DMS53 (cell line): Measurements from ENCODE around the gene CFH.
"Not testable (repeated sequence)": the region's sequence is repeated elsewhere in the genome, so short reads cannot be mapped to it uniquely, and the experiment has no call there.

Source experiments
- DNase-seq: peaks from one replicate; lab custom pipeline; 2025; lab: John Stamatoyannopoulos, UW

Gene CFH

DNA sequence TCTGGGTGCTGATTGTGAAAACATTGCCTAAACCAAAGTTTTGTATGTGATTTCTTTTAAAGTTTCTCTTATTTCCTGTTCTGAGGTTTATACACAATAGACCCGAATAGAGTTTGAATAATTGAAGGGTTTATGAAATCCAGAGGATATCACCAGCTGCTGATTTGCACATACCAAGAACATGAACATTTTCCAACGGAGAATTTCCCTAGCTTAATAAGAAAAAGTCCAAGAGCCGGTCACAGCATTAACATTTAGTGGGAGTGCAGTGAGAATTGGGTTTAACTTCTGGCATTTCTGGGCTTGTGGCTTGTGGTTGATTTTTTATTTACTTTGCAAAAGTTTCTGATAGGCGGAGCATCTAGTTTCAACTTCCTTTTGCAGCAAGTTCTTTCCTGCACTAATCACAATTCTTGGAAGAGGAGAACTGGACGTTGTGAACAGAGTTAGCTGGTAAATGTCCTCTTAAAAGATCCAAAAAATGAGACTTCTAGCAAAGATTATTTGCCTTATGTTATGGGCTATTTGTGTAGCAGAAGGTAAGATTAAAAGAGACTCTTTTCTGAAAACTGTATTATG is at the start of gene CFH:
Gene CFH, plus strand, starts transcription at position 407 of the 579 bp plus-strand sequence. Its CDS starts 75 bp downstream, at position 482.
- DNase-seq: no peak

DNA sequence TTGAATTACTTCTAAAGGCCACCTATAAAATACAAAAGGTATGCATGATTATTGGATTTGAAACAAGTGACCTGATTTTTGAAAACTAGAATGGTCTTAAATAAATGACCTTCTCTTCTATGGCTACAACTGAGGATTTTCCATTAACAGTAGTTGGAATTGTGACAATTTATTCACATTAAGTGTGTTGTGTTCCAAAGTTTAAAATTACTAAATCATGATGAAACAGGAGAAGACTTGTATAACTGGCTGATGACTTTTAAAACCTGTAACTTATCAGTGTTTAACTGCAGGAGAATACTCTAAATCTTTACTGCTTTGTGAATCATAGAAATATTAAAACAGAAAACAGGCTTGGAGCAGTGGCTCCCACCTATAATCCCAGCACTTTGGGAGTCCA is 48.2 kb upstream of the CFH start:
- DNase-seq: no peak

DNA sequence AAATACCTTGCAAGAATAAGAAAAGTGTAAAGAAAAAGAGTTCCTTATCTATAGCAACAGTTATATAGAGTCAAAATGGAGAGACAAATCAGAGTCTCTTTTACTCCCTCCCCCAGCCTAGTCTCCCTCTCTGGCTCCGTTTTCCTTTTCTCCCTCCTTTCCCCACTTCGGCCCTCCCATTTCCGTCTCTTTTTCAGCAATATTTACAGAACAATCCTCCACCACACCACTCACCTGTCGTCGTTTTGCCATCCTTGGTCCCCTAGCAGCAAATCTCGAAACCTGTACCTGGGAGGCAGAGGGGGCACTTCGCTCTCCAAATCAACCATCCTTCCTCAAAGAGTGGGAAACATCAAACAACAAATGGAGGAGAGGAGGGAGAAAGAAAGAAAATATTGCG is 43.9 kb upstream of the CFH start:
- peak; percentile 54 for DNase-seq

DNA sequence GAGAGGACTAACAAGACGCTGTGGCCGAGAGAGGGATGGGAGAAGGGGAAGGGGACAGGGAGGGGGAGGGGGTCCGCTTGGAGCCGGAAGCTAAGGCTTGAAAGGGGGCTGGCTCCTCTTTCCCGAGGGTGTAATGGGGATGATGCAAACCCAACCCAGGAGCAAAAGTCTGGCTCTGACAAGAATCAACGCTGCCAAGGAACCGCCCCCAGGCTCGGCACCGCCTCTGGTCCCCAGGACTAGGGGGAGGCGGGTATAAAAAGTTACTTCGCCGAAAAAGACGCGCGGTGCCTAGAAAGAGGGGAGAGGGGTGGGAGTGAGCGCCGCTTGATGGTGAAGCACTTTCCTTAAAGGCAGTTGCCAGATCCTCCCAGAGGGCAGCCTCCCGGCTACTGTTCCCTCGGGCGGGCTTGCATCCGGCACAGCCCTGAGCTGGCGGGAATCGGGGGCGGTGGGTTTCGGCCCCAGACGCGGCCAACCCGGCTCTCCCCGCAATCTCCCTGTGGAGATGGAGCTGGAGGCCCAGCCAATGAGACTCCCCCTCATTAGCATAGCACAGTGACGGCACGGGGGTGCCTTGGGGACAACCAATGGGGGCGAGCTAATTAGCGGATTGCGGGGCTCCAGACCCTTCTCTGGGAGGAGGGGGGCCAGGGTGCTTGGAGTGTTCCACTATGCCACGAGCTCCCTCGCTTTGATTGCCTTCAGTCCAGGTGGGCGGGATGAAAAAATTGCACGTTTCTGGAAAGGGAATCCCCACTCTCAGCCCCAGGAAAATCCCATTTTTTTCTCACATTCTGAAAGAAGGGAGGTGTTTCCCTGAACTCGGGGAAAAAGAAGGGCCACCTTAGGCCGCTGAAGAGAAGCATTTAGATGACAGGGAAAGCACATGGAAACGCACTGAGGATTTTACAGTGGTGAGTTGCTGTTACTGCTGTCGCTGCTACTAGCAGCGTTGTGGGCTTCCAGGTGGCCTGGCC is 43.2 kb upstream of the CFH start, which contains the start of gene KCNT2:
Gene KCNT2, minus strand, starts transcription at position 51 of the 980 bp plus-strand sequence. CDS start 131 bp downstream, outside the sequence.
- peak; percentile 86 for DNase-seq

DNA sequence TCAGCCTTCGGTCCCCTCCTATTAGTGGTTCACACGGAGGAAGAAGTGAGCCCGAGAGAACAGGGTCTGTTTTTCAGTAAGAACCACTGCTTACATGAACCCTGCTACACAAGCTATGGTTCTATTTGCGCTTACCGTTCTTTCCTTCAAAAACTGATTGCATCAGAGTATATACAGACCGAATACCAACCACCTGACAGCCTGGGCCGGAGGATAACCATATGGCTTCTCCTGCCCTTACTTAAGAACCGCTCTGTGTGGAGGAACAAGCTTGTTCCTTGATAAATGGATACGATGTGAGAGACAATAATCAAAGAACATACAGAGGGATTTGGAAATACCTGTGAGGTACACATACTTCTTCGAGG is 42.5 kb upstream of the CFH start:
- no peak for DNase-seq

DNA sequence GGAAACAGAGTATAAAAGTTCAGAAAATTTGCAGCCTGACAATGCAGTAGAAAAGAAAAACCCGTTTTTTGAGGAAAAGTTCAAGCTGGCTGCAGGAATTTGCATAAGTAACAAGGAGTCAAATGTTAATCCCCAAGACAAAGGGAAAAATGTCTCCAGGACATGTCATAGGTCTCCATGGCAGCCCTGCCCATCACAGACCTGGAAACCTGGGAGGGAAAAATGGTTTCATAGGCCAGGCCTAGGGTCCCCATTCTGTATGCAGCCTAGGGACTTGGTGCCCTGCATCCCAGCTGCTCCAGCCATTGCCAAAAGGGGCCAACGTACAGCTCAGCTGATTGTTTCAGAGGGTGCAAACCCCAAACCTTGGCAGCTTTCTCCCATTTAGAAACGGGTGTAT is 40.0 kb upstream of the CFH start:
- DNase-seq: no peak

DNA sequence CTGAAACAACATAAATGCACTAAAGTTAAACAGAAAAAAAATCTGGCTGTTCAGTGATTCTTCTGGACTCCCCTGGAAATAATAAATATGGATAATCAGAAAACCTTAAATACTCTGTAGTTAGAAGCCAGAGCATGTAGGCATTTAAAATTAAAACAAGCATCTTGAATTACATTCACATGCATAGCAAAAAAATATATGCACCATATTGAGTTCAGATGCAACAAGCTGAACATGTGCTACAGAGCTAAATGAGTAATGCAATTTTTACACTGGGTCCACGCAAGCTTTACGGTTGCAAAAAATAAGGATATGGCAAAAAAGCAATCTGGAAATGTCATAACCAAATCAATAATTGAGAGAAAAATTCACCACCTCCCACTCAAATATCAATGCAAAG is 32.1 kb upstream of the CFH start:
- DNase-seq: no peak

DNA sequence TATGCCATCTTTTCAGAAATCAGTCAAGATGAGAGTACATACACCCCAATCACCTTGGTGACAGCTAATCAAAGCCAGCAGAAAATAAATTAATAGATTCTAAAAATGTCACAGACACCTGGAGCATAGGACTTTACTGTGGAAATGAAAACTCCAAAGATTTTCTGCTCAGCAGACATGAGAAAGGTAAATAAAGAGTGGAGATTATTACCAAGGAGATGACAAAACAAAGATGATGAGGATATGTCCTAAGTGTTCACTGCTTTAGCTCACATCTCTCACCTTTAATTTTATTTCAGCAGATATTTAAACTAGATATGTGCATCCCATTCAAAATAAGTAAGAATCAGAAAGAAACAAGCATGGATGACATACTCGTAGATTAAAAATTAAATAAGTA is 28.8 kb upstream of the CFH start:
- peak; percentile 5 for DNase-seq

DNA sequence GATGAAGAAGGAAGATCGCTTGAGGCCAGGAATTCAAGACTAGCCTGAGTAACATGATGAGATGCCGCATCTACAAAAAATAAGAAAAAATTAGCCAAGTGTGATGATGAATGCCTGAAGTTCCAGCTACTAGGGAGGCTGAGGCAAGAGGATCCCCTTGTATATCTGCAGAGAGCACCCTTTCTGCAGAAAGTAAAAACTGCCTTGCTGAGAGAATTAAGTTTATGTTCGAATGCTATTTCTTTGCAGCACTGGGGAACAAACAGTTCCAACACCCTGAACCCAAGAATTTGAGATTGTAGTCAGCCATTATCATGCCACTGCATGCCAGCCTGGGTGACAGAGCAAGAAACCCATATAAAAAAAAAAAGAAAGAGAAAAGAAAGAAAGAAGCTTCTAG is 23.0 kb upstream of the CFH start:
- no peak for DNase-seq

DNA sequence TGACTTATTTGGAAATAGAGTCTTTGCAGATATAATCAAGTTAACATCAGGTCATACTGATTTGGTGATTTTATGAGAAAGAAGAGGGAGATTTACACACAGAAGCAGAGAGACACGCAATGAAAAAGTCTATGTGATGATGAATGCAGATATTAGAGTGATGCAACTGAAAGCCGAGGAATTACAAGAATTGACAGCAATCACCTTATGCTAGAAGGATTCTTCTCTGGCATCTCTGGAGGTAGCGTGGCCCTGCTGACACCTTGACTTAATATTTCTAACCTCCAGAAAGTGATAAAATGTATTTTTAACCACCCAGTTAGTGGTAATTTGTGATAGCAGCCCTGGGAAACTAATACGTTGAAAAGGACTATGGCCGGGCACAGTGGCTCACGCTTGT is 14.2 kb upstream of the CFH start:
- no peak for DNase-seq

DNA sequence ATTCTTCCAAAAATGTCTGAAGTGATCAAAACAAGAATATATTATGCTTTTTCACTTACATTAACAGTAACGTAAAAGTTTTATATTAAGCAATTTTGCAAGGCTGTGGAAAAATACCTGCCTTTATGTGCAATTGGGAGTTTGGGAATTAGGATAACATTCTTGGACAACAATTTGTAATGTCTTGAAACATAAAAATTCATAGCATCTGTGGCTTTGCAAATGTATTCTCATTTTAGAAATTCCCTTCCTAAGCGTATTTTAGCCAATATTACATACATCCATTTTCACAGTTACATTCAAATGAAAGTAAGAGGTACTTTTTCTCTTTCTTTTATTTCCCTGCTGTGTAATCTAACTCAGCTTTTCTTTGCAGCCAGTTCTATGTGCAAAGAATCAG is 13.4 kb upstream of the CFH start:
- DNase-seq: no peak

DNA sequence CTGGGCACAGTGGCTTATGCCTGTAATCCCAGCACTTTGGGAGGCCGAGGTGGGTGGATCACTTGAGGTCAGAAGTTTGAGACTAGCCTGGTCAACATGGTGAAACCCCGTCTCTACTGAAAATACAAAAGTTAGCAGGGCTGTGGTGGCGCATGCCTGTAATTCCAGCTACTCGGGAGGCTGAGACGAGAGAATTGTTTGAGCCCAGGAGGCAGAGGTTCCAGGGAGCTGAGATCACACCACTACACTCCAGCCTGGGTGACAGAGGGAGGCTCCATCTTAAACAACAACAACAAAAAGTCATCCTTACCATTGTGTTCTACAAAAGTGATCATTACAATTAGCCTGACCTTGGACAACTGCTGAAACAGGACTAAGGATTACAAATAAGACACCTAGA is 12.6 kb upstream of the CFH start:
- not testable (repeated sequence) for DNase-seq

DNA sequence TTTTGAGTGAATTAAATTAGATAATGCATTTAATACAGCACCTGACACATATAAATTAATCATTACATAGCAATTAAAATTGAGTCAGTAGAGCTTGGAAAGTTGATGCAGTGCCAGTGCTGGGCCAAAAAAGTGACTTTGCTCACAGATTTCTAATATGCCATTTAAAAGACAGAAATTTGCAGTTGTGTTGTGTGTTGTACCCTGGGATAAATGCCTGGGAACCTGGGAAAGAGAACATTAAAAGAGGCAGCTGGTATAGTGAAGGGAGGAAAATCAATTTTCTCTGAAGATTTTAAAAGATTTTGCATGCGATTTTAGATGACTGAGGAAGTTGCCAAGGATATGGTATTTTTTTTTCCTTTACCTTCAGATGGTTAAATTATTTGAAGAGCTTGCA is 10.9 kb upstream of the CFH start:
- DNase-seq: no peak

DNA sequence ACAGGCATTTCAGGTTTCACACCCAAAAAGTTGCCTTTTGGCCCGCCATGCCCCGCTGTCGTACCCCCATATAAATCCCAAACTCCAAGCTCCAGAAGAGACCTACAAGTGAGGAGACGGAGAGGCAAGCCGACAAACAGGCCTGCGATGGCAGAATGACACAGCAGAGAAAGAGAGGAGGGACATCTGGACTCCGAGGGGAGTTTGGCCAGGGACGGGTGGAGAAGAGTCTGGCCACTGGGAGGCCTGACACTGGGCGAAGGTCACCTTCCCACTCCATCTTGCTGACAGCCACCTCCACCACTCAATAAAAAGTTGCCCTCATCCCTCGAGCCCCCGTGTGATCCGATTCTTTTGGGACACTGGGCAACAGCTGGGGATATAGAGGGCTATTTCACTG is 1.9 kb upstream of the CFH start:
- DNase-seq: no peak

DNA sequence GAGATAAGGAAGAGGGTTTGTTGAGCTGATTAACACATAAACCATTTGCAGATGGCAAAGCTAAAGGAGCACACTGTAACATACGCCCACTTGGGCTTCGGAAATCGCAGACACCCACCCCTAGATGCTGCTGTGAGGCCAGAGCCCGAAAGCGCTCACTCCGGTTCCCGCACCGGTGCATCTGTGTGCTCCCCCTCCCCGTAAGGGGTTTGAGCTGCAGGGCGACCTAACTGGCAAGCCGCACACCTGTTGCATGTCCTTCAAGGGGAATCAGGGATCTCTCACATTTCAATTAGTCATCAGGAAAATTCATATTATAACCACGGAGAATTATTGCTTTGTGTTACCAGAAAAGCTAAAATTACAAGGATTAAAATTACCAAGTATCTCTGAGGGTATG is 1.4 kb upstream of the CFH start:
- no peak for DNase-seq

DNA sequence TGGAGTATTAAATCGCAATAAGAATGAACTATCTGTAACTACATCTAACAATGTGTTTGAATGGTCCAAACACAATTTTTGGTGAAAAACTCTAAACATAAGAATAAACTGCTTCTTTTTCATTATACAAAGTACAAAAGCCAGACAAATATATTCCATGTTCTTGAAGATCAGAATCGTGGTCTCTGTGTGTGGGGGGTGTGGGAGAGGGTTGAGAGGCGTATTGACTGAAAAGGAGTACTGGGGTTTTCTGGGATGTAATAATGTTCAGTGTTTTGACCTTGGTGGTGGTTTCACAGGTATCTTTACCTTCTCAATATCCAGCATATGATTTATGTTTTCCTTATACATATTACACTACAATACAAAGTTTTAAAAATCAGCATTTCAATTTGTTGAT is 764 bp upstream of the CFH start:
- DNase-seq: no peak

DNA sequence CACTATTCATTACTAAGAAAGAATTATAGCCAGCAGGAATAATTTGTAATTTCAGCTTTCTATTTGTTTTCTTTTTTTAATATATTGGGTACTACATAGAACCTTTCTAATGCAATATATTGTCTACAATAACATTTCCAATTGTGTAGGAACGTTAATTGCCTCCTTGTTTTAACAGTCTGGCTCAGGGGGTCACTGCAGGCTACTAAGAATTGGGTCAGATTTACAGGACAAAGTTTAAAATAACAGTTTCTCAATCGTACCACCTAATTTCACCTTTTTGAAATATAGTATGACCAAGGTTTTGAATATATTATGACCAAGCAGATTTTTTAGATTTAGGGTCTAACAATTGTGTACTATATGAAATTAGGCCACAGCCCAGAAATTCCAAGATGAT is 2.4 kb downstream of the CFH start:
- DNase-seq: no peak

DNA sequence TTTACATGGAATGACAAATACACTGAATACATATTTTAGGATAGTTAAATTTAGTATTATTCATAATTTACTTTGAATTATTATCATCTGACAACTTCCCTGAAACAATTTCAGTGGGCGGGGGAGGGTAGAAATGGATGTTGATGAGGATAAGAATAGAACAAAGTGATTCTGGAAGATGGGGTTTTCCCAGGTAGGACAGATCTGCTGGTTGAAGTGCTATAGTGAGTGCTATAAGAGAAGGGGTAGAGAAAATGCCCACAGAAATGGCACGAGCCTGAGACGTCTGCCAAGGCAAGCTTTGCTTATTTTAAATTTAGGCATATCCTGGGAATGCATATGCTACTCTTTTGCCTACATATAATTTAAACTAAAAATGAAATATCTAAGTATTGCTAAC is 3.2 kb downstream of the CFH start:
- DNase-seq: no peak

DNA sequence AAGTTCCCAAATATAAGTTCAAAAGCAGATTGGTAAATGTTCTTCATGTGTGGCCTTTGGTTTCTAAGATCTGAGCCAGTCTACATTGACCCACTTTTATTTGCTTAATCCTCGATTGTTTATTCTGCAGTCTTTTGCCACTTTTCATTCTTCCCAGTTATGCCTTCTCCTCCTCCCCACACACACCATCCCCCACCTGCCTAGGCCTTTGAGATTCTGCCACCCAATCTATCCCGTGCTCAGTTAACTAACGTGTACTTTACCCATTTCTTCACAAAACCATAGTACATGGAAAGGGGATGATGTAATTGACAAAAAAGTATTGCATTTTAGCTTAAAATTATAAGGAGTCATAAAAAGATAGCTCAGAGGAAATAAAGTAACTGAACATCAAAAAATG is 3.7 kb downstream of the CFH start:
- DNase-seq: no peak

DNA sequence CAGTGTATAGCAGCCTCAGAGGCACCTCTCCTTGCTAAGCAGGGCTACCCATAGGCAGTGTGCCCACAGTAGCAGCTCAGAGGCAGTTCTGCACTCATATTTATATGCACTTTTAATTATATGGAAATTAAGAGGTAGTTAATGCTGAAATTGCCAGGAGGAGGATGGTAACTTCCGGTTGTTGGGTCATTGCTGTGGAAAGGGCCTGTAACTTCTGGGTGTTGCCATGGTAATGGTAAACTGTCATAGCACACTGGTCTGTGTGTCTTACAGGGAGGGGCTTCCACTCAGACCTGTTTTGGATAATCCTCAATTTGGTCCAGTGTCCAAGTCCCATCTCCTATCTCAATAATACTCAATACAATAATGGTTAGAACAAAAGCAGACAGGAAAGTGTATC is 7.6 kb downstream of the CFH start:
- no peak for DNase-seq

DNA sequence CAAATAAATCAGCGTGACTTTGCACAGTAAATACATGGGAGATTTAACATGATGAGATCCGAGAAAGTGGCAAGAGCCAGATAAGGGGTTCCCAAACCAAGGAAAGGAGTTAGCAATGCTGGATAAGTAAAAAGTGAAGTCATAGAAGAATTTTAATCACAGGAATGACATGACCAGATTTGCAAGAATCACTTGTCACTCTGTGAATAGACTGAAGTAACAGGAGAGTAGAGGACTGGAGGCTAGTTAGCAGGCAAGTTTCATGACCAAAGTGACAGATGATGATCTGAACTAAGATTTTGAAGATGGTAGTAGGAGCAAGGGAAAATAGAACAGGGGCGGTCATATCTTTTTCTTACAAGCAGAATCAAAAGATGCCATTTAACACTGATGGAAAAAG is 8.4 kb downstream of the CFH start:
- DNase-seq: no peak

DNA sequence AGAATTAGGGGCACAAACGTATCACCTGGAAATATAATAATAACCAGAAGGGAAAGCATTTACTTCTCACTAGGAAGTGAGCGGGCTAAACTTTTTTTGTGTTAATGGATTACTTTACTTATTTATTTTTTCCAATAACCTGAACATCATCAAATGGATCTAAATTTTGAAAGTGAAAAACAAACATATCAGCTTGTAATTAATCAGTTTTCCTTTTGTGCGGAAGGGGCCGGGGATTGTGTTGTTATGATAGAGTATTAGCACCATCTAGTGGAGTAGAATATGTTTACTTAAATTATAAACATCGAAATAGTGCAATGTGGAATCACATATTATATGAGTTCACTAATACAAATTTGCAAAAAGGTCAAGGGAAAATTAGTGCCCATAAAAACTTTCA is 9.0 kb downstream of the CFH start:
- peak; percentile 64 for DNase-seq

DNA sequence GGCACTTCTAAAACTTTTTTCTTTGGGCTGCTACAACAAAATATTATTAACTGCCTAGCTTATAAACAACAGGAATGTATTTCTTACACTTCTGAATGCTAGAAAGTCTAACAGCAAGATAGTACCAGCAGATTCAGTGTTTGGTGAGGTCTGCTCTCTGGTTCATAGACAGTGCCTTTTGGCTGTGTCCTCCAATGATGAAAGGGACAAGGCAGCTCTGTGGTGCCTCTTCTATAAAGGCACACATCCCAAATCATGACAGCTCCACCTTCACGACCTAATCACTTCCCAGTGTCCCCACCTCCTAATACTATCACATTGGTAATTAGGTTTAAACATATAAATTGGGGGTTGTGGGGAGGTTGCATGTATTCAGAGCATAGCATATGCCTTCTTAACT is 9.5 kb downstream of the CFH start:
- no peak for DNase-seq

DNA sequence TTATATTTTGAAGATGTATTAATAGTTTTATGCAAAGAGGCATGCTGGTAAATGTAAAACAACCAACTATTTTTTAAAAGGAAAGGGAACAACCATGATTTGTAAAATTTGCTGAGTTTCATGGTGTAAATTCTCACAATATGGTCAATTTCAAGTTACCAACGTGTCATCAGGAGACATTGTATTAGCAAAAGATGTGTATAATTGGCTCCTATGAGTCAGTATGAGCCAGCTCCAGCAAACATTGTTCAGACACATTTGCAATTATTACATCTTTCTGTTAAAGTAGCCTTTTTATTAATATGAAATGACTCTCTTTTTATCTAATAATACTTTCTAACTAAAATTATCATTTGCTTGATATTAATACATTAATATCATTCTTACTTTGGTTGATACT is 15.3 kb downstream of the CFH start:
- DNase-seq: no peak
